ENCODE results near the gene WDR36. TPM values are rescaled to one million over a fixed set of nuclear protein-coding genes. Genes with fewer than 3 reads are reported as not detected.

The WDR36 gene
- total and polyA plus RNA-seq, 2 experiments from 2014 or later: 14.1 to 14.9 TPM

GRCh38 chr5:111143910-111144309, 51.8 kb downstream of the WDR36 start:
- no peak overlapping the region for H3K27ac ChIP-seq
- no peak for TF ChIP-seq CTCF (IDR thresholded peaks at IDR 0.05; ENCODE audit: low read depth, low read length)
- no peaks in the 10 kb centered on the region for H3K9me3 ChIP-seq (ENCODE audit: low read depth)
- no peaks in the 10 kb centered on the region for H3K4me1 ChIP-seq (ENCODE audit: low read depth)
- no peak overlapping the region for H3K4me3 ChIP-seq
- DNase-seq (ENCODE audit: low read depth in 1 of 2, low spot score in 1 of 2): peak in 1 of 2 donors; percentile 99
- no peaks in the 10 kb centered on the region for H3K36me3 ChIP-seq
- H3K27me3 ChIP-seq: no peaks in the 10 kb centered on the region

- Histone ChIP-seq H3K4me3 (no peak overlapping the region), H3K4me1 (ENCODE audit: low read depth) (no peaks in the 10 kb centered on the region), H3K27ac (no peak overlapping the region), H3K9me3 (ENCODE audit: low read depth) (no peaks in the 10 kb centered on the region), H3K27me3 (no peaks in the 10 kb centered on the region), H3K36me3 (no peaks in the 10 kb centered on the region)
- peak; percentile 2 for TF ChIP-seq CTCF (IDR thresholded peaks at IDR 0.05; ENCODE audit: low read depth, low read length)
- DNase-seq (ENCODE audit: low read depth in 1 of 2, low spot score in 1 of 2): peak in 1 of 2 donors; percentile 53
Measured at GRCh38 chr5:111144352-111144930, 52.3 kb downstream of the WDR36 start.

- H3K4me3 ChIP-seq: no peak overlapping the region
Measured at GRCh38 chr5:111146053-111146452, 53.9 kb downstream of the WDR36 start.

GRCh38 chr5:111147502-111147901, 55.4 kb downstream of the WDR36 start:
- no peaks in the 10 kb centered on the region for H3K9me3 ChIP-seq (ENCODE audit: low read depth)
- no peaks in the 10 kb centered on the region for H3K27me3 ChIP-seq
- no peak overlapping the region for H3K27ac ChIP-seq
- DNase-seq (ENCODE audit: low read depth in 1 of 2, low spot score in 1 of 2): peak in 1 of 2 donors; percentile 18
- no peaks in the 10 kb centered on the region for H3K4me1 ChIP-seq (ENCODE audit: low read depth)
- no peak overlapping the region for H3K4me3 ChIP-seq
- H3K36me3 ChIP-seq: no peaks in the 10 kb centered on the region
- no peak for TF ChIP-seq CTCF (IDR thresholded peaks at IDR 0.05; ENCODE audit: low read depth, low read length)

More at GRCh38 chr5:111146053-111146452, 53.9 kb downstream of the WDR36 start:
- no peak for TF ChIP-seq CTCF (IDR thresholded peaks at IDR 0.05; ENCODE audit: low read depth, low read length)
- DNase-seq (ENCODE audit: low read depth in 1 of 2, low spot score in 1 of 2): peak in 1 of 2 donors; percentile 8
- no peaks in the 10 kb centered on the region for H3K36me3 ChIP-seq
- H3K27me3 ChIP-seq: no peaks in the 10 kb centered on the region
- H3K9me3 ChIP-seq (ENCODE audit: low read depth): no peaks in the 10 kb centered on the region
- no peaks in the 10 kb centered on the region for H3K4me1 ChIP-seq (ENCODE audit: low read depth)
- no peak overlapping the region for H3K27ac ChIP-seq

GRCh38 chr5:111151998-111152397, 59.9 kb downstream of the WDR36 start:
- Histone ChIP-seq H3K36me3 (no peaks in the 10 kb centered on the region), H3K27me3 (no peaks in the 10 kb centered on the region)
- DNase-seq (ENCODE audit: low read depth in 1 of 2, low spot score in 1 of 2): no peak

More at GRCh38 chr5:111151998-111152397, 59.9 kb downstream of the WDR36 start:
- no peak for TF ChIP-seq CTCF (IDR thresholded peaks at IDR 0.05; ENCODE audit: low read depth, low read length)
- H3K4me1 ChIP-seq (ENCODE audit: low read depth): no peaks in the 10 kb centered on the region
- no peaks in the 10 kb centered on the region for H3K9me3 ChIP-seq (ENCODE audit: low read depth)
- H3K27ac ChIP-seq: no peak overlapping the region
- no peak overlapping the region for H3K4me3 ChIP-seq
